MCF 10A (cell line): ENCODE measurements around the gene SORBS2. TPM values are rescaled to one million over a fixed set of nuclear protein-coding genes. Genes with fewer than 3 reads are reported as not detected.

ENCODE experiments used
- BruUV-seq: library from RNA; stranded (reverse); fragments of 400-500 nt; replicated peaks from 2 replicates; lab custom pipeline; 2021; lab: Mats Ljungman, UMichigan
- CTCF ChIA-PET: fragments of 300-600 bp; sonication (Branson Sonifier 250); formaldehyde crosslinking; extraction: SDS; loops from one replicate; lab custom pipeline; 2021; ENCODE audit warnings: antibody characterized with exemption, inconsistent platforms; lab: Yijun Ruan, JAX
- POLR2A ChIA-PET: fragments of 300-600, 350-650 bp; sonication (Branson Sonifier 250); formaldehyde crosslinking; extraction: SDS; loops from one replicate; lab custom pipeline; 2020; ENCODE audit warnings: antibody characterized with exemption, inconsistent platforms; lab: Yijun Ruan, JAX
- DNase-seq: peaks from one replicate; pipeline ENCODE4 v3.0.0-alpha.2; 2018; ENCODE audit not compliant: unreplicated experiment
- H3K27ac Mint-ChIP-seq: one replicate; pipeline ENCODE4 v1.8.0; 2022; ENCODE audit warnings: mild to moderate bottlenecking, low read depth, mixed read lengths; ENCODE audit not compliant: unreplicated experiment
- H3K27me3 Mint-ChIP-seq: one replicate; pipeline ENCODE4 v1.8.0; 2022; ENCODE audit warnings: mixed read lengths; ENCODE audit not compliant: insufficient read depth, unreplicated experiment
- H3K36me3 Mint-ChIP-seq: one replicate; pipeline ENCODE4 v1.8.0; 2022; ENCODE audit warnings: mild to moderate bottlenecking, moderate library complexity, mixed read lengths; ENCODE audit not compliant: insufficient read depth, unreplicated experiment
- H3K4me1 Mint-ChIP-seq: one replicate; pipeline ENCODE4 v1.8.0; 2022; ENCODE audit warnings: mixed read lengths; ENCODE audit not compliant: insufficient read depth, unreplicated experiment
- H3K4me3 Mint-ChIP-seq: one replicate; pipeline ENCODE4 v1.8.0; 2022; ENCODE audit warnings: mild to moderate bottlenecking, moderate library complexity, mixed read lengths; ENCODE audit not compliant: unreplicated experiment
- H3K9me3 Mint-ChIP-seq: one replicate; pipeline ENCODE4 v1.8.0; 2022; ENCODE audit warnings: mixed read lengths; ENCODE audit not compliant: unreplicated experiment
- CTCF ChIP-seq: fragments of 200-600 bp; IDR thresholded peaks from one replicate; pipeline ENCODE4 v1.8.0; 2022; ENCODE audit warnings: antibody characterized with exemption, mild to moderate bottlenecking; ENCODE audit not compliant: unreplicated experiment
- intact Hi-C: fragments of 100-400 bp; cut with micrococcal nuclease; formaldehyde crosslinking; loops from 2 replicates; pipeline ENCODE4 v1.14.1; 2022
- total RNA-seq: library from RNA; stranded (reverse); gene quantifications from 2 replicates; pipeline ENCODE4 v1.2.3, GENCODE V29; 2022

SORBS2 gene
- total RNA-seq, 1 experiment from 2014 or later: 19.3 TPM

- no TSS peak for BruUV-seq
- peaks cover 7% of the 10 kb centered on the region for H3K4me1 Mint-ChIP-seq
- ChIA-PET POLR2A (interaction anchor here (0.7 to 2.1 kb wide), 2 partner anchors 9 to 62 kb away, joined by 3 to 7 read pairs; no protein-coding TSS in a partner anchor), CTCF (interaction anchor here (0.5 to 0.7 kb wide), 3 partner anchors 10 to 114 kb away, joined by 3 to 4 read pairs (median 3); no protein-coding TSS in a partner anchor)
- no peak overlapping the region for H3K27ac Mint-ChIP-seq
- intact Hi-C loops: no loop called here
- peaks cover 9% of the 10 kb centered on the region for H3K27me3 Mint-ChIP-seq
- no peak for TF ChIP-seq CTCF
- no peak for DNase-seq
- peak overlapping the region; percentile 74 for H3K4me3 Mint-ChIP-seq
- H3K9me3 Mint-ChIP-seq: no peaks in the 10 kb centered on the region
- peaks cover 5% of the 10 kb centered on the region for H3K36me3 Mint-ChIP-seq
These were observed 276.2 kb downstream of the SORBS2 start for GRCh38 chr4:185535612-185536410.
